HEK293 (cell line): Measurements from ENCODE around the gene GUCY1B1.

ENCODE experiments used
- REPIN1 ChIP-seq: fragments of 450-650 bp; formaldehyde crosslinking; IDR thresholded peaks from 2 replicates; pipeline ENCODE4 v1.5.1; 2017; ENCODE audit warnings: missing biosample characterization, missing genetic modification characterization, low read depth
- WT1 ChIP-seq: fragments of 450-650 bp; formaldehyde crosslinking; IDR thresholded peaks from 2 replicates; pipeline ENCODE4 v1.5.1; 2016; ENCODE audit warnings: missing biosample characterization, missing genetic modification characterization
- YY1 ChIP-seq: fragments of 450-650 bp; formaldehyde crosslinking; IDR thresholded peaks from 2 replicates; pipeline ENCODE4 v1.5.1; 2018; ENCODE audit warnings: missing biosample characterization, missing genetic modification characterization
- ZBTB7A ChIP-seq: fragments of 450-650 bp; formaldehyde crosslinking; IDR thresholded peaks from 2 replicates; pipeline ENCODE4 v1.5.1; 2016; ENCODE audit warnings: low read depth, missing biosample characterization, missing genetic modification characterization
- ZNF24 ChIP-seq: fragments of 450-650 bp; formaldehyde crosslinking; IDR thresholded peaks from 2 replicates; pipeline ENCODE4 v1.5.1; 2016; ENCODE audit warnings: missing biosample characterization, missing genetic modification characterization
- ZNF529 ChIP-seq: fragments of 450-650 bp; formaldehyde crosslinking; IDR thresholded peaks from 2 replicates; pipeline ENCODE4 v1.5.1; 2017; ENCODE audit warnings: missing genetic modification characterization, missing biosample characterization; ENCODE audit not compliant: insufficient replicate concordance
- ZNF561 ChIP-seq: fragments of 450-650 bp; IDR thresholded peaks from 2 replicates; pipeline ENCODE4 v1.5.1; 2018; ENCODE audit warnings: missing biosample characterization, missing genetic modification characterization, borderline replicate concordance
- ZNF830 ChIP-seq: fragments of 450-650 bp; IDR thresholded peaks from 2 replicates; pipeline ENCODE4 v1.5.0; 2018; ENCODE audit warnings: missing biosample characterization, missing genetic modification characterization, low read depth, mild to moderate bottlenecking, moderate library complexity
- ZNF843 ChIP-seq: fragments of 450-650 bp; formaldehyde crosslinking; IDR thresholded peaks from 2 replicates; pipeline ENCODE4 v1.5.1; 2016; ENCODE audit warnings: missing biosample characterization, missing genetic modification characterization
- TF ChIP-seq, protein P1 (sequence below): fragments of 450-650 bp; formaldehyde crosslinking; IDR thresholded peaks from 2 replicates; pipeline ENCODE4 v1.5.1; 2016; ENCODE audit warnings: missing biosample characterization, missing genetic modification characterization
- TF ChIP-seq, protein P2 (sequence below): fragments of 450-650 bp; formaldehyde crosslinking; IDR thresholded peaks from 2 replicates; pipeline ENCODE4 v1.5.1; 2016; ENCODE audit warnings: missing biosample characterization, missing genetic modification characterization, low read depth

DNA sequence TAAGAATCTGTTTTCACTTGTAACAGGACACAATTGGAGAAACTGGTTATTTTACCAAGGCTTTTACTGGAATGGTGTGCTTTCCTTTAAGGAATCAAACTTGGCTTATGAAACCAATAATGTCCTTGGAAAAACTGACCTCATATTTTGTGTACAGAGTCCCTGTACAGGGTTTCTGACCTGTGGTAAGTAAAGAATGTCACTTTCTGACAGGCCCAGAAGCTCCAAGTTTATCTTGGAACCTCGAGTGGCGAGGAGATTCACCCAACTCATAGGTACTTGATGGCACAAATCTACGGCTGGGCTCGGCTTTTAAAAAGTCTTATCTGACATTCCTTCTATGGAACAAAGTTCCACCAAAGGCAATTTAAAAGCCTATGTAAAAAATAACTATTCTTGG lies 90.2 kb downstream of the GUCY1B1 start:
- TF ChIP-seq REPIN1 (tag by site-specific recombination) (no peak), ZNF24 (tag by site-specific recombination) (no peak), ZNF843 (tag by site-specific recombination) (no peak), WT1 (tag by site-specific recombination) (no peak), ZNF529 (no peak), ZBTB7A (no peak), ZNF561 (tag by site-specific recombination) (no peak), ZNF830 (tag by site-specific recombination) (no peak), YY1 (tag by site-specific recombination) (no peak)
- TF ChIP-seq, protein P1, sequence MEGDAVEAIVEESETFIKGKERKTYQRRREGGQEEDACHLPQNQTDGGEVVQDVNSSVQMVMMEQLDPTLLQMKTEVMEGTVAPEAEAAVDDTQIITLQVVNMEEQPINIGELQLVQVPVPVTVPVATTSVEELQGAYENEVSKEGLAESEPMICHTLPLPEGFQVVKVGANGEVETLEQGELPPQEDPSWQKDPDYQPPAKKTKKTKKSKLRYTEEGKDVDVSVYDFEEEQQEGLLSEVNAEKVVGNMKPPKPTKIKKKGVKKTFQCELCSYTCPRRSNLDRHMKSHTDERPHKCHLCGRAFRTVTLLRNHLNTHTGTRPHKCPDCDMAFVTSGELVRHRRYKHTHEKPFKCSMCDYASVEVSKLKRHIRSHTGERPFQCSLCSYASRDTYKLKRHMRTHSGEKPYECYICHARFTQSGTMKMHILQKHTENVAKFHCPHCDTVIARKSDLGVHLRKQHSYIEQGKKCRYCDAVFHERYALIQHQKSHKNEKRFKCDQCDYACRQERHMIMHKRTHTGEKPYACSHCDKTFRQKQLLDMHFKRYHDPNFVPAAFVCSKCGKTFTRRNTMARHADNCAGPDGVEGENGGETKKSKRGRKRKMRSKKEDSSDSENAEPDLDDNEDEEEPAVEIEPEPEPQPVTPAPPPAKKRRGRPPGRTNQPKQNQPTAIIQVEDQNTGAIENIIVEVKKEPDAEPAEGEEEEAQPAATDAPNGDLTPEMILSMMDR: no peak
- TF ChIP-seq, protein P2, sequence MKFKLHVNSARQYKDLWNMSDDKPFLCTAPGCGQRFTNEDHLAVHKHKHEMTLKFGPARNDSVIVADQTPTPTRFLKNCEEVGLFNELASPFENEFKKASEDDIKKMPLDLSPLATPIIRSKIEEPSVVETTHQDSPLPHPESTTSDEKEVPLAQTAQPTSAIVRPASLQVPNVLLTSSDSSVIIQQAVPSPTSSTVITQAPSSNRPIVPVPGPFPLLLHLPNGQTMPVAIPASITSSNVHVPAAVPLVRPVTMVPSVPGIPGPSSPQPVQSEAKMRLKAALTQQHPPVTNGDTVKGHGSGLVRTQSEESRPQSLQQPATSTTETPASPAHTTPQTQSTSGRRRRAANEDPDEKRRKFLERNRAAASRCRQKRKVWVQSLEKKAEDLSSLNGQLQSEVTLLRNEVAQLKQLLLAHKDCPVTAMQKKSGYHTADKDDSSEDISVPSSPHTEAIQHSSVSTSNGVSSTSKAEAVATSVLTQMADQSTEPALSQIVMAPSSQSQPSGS (tag by site-specific recombination): no peak
